MM.1S (cell line): ENCODE data around the gene DAB1.

Experiments
- EZH2 ChIP-seq: fragments of 300-600 bp; sonication (generic); optimal IDR thresholded peaks from 2 replicates; pipeline ENCODE3; 2017; ENCODE audit warnings: low read depth, mild to moderate bottlenecking, antibody characterized with exemption, low read length, mixed read lengths
- TF ChIP-seq, protein P1 (sequence below): fragments of 300-600 bp; sonication (generic); IDR thresholded peaks from 2 replicates; pipeline ENCODE4 v1.5.1; 2016; ENCODE audit warnings: antibody characterized with exemption, low read length, mixed read lengths

DNA sequence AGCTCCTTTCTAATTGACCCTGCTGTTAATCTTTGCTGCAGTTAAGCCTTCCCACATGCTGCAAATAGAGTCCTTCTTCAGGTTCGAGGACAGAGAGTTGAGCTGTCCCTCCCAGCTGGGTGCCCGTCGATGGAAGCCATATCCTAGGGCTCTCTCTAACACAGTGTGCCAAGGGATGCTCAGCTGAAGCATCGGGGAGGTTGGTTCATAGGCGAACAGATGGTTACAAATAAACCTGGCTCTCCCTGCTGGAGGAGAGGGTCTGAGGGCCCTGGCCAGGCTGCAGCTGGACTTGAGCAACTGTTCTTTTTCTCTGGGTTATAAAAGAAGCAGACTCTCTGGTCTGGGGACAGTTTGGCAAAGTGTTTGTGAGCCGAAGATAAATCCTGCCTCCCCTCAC, 337.7 kb downstream of the DAB1 start:
- TF ChIP-seq, protein P1, sequence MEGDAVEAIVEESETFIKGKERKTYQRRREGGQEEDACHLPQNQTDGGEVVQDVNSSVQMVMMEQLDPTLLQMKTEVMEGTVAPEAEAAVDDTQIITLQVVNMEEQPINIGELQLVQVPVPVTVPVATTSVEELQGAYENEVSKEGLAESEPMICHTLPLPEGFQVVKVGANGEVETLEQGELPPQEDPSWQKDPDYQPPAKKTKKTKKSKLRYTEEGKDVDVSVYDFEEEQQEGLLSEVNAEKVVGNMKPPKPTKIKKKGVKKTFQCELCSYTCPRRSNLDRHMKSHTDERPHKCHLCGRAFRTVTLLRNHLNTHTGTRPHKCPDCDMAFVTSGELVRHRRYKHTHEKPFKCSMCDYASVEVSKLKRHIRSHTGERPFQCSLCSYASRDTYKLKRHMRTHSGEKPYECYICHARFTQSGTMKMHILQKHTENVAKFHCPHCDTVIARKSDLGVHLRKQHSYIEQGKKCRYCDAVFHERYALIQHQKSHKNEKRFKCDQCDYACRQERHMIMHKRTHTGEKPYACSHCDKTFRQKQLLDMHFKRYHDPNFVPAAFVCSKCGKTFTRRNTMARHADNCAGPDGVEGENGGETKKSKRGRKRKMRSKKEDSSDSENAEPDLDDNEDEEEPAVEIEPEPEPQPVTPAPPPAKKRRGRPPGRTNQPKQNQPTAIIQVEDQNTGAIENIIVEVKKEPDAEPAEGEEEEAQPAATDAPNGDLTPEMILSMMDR: no peak
- no peak for TF ChIP-seq EZH2
